ENCODE data around the gene ROGDI. TPM values are rescaled to one million over a fixed set of nuclear protein-coding genes. Genes with fewer than 3 reads are reported as not detected.

ROGDI gene
- polyA plus RNA-seq, 1 of the 3 experiments (the other 2 are of a cell fraction), result 33.6 TPM

- Histone ChIP-seq H3K27ac (ENCODE audit: low read depth in 2 of 2, low read length in 1 of 2) (no peak overlapping the region), H3K9me2 (no peaks in the 10 kb centered on the region), H3K27me3 (ENCODE audit: insufficient read depth) (no peaks in the 10 kb centered on the region), H3K9ac (no peak overlapping the region), H3K4me1 (ENCODE audit: control insufficient read depth in 1 of 2, insufficient read depth in 2 of 2, low read depth in 1 of 2, low read length in 1 of 2) (no peaks in the 10 kb centered on the region), H3K4me2 (no peak overlapping the region), H3K36me3 (replicated peaks in 1 of 2; ENCODE audit: control insufficient read depth in 1 of 2, insufficient read depth in 2 of 2, low read length in 1 of 2) (peaks cover 31 to 43% of the 10 kb centered on the region in 2 experiments), H2AFZ (ENCODE audit: low read depth) (no peak overlapping the region), H4K20me1 (ENCODE audit: insufficient read depth) (no peaks in the 10 kb centered on the region), H3K4me3 (ENCODE audit: low read depth in 2 of 2, low read length in 1 of 2) (no peak overlapping the region), H3K79me2 (ENCODE audit: insufficient read depth) (no peaks in the 10 kb centered on the region), H3F3A (replicated peaks; ENCODE audit: insufficient read depth) (peaks cover 9% of the 10 kb centered on the region), H3K9me3 (no peaks in the 10 kb centered on the region)
- DNase-seq, result no peak
- 92% methylated on average over 15 of the region's 16 CpGs for WGBS (ENCODE audit: low lambda C conversion rate)
- TF ChIP-seq, protein P1, sequence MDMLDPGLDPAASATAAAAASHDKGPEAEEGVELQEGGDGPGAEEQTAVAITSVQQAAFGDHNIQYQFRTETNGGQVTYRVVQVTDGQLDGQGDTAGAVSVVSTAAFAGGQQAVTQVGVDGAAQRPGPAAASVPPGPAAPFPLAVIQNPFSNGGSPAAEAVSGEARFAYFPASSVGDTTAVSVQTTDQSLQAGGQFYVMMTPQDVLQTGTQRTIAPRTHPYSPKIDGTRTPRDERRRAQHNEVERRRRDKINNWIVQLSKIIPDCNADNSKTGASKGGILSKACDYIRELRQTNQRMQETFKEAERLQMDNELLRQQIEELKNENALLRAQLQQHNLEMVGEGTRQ (IDR thresholded peaks at IDR 0.05; ENCODE audit: borderline replicate concordance, low read depth, low read length), result no peak
- TF ChIP-seq POLR2AphosphoS5 (IDR thresholded peaks at IDR 0.05; ENCODE audit: low read depth, low read length) (no peak), MAX (IDR thresholded peaks at IDR 0.05; ENCODE audit: low read depth) (no peak), NFIC (IDR thresholded peaks at IDR 0.05; ENCODE audit: borderline replicate concordance) (no peak), EP300 (IDR thresholded peaks at IDR 0.05; ENCODE audit: borderline replicate concordance in 1 of 2, low read depth in 1 of 2, low read length in 1 of 2) (no peak), USF1 (IDR thresholded peaks at IDR 0.05; ENCODE audit: borderline replicate concordance, low read depth) (no peak), YY1 (IDR thresholded peaks at IDR 0.05; ENCODE audit: low read depth) (no peak), JUND (IDR thresholded peaks at IDR 0.05) (no peak), RCOR1 (IDR thresholded peaks at IDR 0.05; ENCODE audit: low read length) (no peak), PBX3 (IDR thresholded peaks at IDR 0.05) (no peak), TAF1 (IDR thresholded peaks at IDR 0.05; ENCODE audit: borderline replicate concordance, low read depth, low read length) (no peak), TCF12 (IDR thresholded peaks at IDR 0.05) (no peak), FOSL2 (IDR thresholded peaks at IDR 0.05; ENCODE audit: borderline replicate concordance, low read depth) (no peak), EZH2phosphoT487 (IDR thresholded peaks at IDR 0.05; ENCODE audit: borderline replicate concordance, low read depth) (no peak), REST (IDR thresholded peaks at IDR 0.05; ENCODE audit: low read depth, low read length) (no peak)
- ChIA-PET CTCF (interaction anchor here (0.7 kb wide), 1 partner anchor 75 kb away, joined by 3 read pairs; no protein-coding TSS in a partner anchor), POLR2A (interaction anchor here (1.1 kb wide), 1 partner anchor 81 kb away, joined by 3 read pairs; the partner anchor contains the start of genes ANKS3 and DNAAF8)
These were observed 12.2 kb upstream of the ROGDI start for GRCh38 chr16:4814542-4815173.
